Tibial nerve (tissue), 4 donors: ENCODE measurements around the gene HNRNPUL2.
A peak's percentile ranks its signal among the peaks of the same experiment; 100 is the strongest.

ENCODE experiments used
- CTCF ChIP-seq, 5 experiments: fragments of 200-600 bp in 3 of 5; fragments of 450-650 bp in 2 of 5; sonication (generic) in 3 of 5; IDR thresholded peaks; one replicate each; pipeline ENCODE4 v1.5.1; 2016 to 2019; ENCODE audit warnings: antibody characterized with exemption in 5 of 5, mild to moderate bottlenecking in 3 of 5, moderate library complexity in 2 of 5
- EP300 ChIP-seq, 2 donors: sonication (generic); formaldehyde crosslinking; IDR thresholded peaks; one replicate each; pipeline ENCODE4 v1.6.1; 2017; ENCODE audit warnings: antibody characterized with exemption in 2 of 2, mild to moderate bottlenecking in 1 of 2

GRCh38 chr11:62710001-62710345 is 17.3 kb downstream of the HNRNPUL2 start:
- TF ChIP-seq CTCF (IDR thresholded peaks at IDR 0.05) (peak in 1 of 5 experiments; percentile 7), EP300 (IDR thresholded peaks at IDR 0.05) (no peak)
